Measurements from ENCODE around the gene BHLHE23.

GRCh38 chr20:62993856-62994494, 12.8 kb downstream of the BHLHE23 start:
- TF ChIP-seq CTCF (IDR thresholded peaks at IDR 0.05): no peak
- TF ChIP-seq POLR2A (IDR thresholded peaks at IDR 0.05): no peak
- no peak for TF ChIP-seq EP300 (IDR thresholded peaks at IDR 0.05)

Data from tibial nerve (tissue), 4 donors.